ENCODE results near the gene MRPL55. TPM values are rescaled to one million over a fixed set of nuclear protein-coding genes. Genes with fewer than 3 reads are reported as not detected.

Gene MRPL55
- total RNA-seq, 1 donor from 2014 or later = 82.8 TPM

DNA sequence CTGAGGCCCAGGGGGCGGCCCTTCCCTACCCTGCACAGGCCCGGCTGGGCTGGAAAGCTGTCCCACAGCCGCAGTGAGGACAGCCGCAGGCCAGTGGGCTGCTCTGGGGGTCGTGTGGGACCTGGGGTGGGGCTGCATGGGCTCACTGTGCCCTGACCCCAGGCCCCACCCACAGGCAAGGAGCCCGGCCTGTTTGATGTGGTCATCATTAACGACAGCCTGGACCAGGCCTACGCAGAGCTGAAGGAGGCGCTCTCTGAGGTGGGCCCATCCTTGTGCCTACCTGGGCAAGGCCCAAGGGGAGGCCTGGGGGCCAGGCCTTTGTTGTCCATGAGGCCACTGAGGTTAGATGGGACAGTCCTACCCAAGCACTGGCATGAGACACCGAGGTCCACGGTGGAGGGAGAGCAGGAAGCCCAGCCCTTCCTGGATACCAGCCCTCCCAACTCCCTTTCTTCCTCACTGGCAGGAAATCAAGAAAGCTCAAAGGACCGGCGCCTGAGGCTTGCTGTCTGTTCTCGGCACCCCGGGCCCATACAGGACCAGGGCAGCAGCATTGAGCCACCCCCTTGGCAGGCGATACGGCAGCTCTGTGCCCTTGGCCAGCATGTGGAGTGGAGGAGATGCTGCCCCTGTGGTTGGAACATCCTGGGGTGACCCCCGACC lies 39.2 kb upstream of the MRPL55 start:
- DNase-seq (ENCODE audit: low read depth) = no peak

DNA sequence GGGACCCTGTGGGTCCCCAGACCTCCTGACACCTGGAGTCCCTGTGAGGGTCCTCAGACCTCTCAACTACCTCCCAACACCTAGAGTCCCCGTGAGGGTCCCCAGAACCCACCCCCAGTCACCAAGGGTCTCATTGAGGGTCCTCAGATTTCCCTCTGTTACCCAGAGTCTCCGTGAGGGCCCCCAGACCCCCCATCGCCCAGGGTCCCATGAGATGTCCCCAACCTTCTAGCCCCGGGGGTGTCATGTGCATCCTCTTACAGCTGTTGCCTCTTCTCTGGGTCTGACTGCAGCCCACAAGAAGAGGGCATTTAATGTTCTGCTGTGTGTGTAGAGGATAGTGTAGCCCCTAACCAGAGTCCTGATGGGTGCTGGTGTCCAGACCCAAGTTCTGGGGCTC lies 38.7 kb upstream of the MRPL55 start:
- no peak for DNase-seq (ENCODE audit: low read depth)

DNA sequence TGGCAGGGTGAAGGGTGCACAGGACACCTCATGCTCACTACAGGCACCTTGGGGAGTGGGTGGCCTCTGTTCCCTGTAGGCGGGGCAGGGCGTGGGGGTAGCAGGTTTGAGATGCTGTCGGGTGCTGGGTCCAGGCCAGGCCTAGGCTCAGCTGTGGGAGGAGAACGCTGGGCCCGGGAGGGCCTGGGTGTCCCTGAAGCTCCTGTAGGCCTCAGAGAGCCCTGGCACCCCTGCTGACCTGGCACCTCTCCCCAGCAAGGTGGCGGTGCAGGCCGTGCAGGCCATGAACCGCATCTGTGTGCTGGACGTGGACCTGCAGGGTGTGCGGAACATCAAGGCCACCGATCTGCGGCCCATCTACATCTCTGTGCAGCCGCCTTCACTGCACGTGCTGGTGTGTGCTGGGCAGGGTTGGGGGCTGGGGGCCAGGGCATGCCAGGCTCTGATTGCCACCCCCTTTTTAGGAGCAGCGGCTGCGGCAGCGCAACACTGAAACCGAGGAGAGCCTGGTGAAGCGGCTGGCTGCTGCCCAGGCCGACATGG lies 38.1 kb upstream of the MRPL55 start:
- no peak for DNase-seq (ENCODE audit: low read depth)

DNA sequence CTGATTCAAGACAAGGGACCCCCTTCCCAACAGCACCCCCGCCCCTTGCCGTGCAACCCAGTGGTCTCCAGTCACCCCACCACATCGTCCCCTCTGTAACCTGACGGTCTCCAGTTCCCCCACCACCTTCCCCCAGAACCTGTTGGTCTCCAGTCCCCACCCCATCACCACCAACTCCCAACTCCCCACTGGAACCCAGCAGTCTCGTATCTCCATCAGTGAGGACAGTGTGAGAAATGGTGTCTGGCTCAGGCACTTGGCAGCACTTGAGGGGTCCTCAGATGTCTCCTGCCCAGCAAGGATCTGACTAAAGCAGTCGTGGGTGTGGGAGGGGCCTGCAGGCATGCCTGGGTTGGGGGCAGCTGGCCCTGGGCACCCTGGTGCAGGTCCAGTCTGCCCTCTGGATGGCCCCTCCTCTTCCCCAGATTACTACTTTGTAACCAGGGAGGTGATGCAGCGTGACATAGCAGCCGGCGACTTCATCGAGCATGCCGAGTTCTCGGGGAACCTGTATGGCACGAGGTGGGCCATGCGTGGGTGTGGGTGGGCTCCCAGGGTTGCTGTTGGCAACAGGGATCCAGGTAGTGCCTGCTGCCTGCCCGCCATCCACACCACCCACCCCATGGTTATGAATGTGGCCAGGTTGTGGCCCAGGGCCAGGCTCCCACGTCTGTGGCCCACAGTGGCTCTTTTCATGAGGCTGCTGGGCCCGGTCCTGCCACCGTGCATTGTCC lies 37.5 kb upstream of the MRPL55 start:
- no peak for DNase-seq (ENCODE audit: low read depth)

DNA sequence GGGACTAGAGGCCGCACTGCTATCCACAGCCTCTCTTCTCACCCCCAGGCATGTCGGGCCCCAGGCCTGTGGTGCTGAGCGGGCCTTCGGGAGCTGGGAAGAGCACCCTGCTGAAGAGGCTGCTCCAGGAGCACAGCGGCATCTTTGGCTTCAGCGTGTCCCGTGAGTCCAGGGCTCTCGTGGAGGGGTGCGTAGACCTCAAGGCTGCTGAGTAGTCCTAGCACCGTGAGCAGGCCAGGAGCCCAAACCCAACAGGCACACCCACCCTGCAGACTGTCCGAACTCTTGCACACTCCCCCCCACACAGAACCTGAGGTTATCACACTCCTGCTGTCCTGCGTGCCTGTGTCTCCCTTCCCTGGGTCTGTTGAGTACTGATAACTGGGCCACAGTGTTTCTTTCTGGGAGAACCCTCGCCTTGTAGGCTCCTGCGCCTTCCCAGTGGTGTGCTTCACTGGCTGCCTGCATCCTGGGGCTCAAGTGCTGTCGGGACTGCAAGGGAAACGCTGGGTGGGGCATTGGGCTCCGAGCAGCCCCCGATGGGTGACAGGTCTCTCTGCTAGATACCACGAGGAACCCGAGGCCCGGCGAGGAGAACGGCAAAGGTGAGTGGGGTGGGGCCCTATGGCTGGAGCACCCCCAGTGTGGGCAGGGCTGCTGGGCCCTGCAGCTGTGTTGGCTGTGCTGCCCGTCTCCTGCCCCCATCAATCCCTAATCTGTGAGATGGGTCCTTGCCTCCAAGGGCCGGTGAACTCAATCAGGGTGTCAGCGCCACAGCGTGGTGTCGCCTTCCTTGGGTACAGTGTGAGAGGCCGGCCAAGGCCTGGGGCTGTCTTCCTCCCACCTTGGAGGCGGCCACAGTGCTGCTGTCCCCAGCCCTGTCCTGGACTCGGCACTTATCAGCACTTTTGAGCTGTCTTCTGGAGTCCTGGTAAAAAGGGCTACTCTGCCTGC lies 36.6 kb upstream of the MRPL55 start:
- DNase-seq (ENCODE audit: low read depth) = no peak

DNA sequence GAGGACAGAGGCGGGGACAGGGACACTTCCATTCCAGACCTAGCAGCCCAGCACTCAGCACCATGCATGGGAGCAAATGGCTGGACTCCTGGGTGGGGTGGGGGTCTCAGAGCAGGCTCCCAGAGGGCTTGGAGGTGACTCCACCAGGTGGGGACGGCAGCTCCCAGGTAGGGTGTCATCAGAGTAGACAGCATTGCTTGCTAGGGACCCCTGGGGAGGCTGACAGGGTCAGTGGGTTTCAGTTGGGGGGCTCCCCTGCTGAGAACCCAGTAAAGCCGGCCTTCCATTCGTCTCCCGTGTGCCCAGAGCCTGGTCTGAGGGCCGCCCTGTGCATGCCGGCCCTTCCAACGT lies 35.9 kb upstream of the MRPL55 start:
- DNase-seq (ENCODE audit: low read depth) = no peak

DNA sequence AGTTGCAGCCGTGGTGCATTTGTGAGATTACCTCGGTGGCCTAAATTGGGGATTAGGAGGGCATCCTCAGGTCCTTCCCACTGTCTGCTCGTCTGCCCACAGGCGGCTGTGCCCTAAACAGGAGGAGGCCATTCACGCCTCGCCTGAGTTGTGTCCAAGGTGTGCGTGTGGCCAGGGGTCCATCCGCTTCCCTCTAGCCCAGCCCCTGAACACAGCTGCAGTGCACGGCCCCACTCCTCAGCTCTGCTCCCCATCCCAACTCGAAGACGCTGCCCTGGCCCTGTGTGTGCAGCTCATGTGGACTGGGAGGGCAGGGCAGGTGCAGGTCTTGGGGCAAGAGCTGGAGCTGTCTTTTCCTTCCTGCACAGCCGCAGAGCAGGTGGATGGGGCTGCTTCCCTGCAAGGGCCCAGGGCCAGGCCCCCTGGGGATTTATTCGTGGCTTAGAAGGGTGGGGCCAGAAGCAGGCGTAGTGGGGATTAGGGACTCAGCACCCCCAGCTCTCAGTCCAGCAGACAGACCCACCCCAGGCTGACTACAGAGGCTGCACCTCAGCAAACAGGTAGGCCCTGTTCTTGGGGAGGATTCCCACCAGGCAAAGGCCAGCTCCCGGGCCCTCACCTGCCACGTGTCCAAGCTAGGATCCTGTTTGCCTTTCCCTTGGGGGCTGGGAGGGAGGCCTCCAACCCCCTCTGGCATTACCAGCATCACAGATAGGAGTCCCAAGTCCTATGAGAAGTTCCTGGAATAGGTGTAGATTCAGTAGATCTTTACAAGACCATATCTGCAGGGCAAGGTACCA lies 35.3 kb upstream of the MRPL55 start:
- no peak for DNase-seq (ENCODE audit: low read depth)

DNA sequence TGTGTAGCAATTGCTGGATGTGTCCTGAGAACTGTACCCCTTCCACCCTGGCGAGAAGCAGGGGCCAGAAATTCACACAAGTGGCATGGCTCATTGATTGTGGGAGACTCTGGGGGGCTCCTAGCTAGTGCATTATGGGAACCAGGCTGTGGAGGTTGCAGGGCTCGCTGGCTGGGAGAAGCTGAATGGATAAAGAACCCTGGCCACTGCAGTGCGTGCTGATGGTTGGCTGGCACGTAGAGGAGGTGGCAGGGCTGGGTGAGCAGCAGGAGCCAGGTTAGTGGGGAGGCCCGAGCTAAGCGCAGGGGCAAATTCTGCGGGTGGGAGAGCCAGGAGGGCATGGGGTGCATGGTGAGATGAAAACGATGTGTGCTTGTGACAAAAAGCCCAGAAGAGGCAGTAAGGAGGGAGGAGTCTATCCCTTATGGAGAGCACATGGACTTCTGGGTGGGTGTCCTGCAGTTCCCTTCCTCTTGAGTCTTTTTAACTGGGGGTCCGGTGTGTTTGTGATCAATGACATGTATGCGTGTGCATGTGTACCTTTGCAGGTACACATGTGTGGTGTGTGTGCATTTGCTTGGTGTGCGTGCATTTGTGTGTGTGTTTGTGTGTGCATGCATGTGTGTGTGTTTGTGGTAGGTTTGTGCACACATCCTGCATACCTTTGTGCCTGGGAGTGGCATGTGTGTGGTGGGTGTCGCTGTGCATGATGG lies 34.5 kb upstream of the MRPL55 start:
- DNase-seq (ENCODE audit: low read depth) = no peak

DNA sequence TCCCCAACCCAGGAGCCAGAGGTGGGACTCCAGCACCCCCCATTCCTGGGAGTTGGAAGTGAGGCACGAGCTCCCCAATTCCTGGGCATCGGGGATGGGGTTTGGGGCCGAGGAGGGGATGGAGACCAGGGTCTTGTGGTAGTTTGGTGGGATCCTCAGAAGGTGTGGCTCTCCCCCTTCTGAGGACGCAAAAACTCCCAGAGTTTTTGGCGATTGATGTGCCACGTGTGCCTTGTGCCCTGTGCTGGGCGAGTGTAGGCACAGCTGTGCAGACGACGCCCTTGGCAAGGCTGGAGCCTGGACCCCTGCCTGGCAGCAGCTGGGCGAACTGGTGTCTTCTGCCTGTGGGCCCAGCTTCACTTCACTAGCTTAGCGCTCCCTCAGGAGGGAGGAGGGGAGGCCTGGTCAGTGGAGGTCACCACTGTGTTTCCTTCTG lies 33.6 kb upstream of the MRPL55 start:
- peak; percentile 65 for DNase-seq (ENCODE audit: low read depth)

DNA sequence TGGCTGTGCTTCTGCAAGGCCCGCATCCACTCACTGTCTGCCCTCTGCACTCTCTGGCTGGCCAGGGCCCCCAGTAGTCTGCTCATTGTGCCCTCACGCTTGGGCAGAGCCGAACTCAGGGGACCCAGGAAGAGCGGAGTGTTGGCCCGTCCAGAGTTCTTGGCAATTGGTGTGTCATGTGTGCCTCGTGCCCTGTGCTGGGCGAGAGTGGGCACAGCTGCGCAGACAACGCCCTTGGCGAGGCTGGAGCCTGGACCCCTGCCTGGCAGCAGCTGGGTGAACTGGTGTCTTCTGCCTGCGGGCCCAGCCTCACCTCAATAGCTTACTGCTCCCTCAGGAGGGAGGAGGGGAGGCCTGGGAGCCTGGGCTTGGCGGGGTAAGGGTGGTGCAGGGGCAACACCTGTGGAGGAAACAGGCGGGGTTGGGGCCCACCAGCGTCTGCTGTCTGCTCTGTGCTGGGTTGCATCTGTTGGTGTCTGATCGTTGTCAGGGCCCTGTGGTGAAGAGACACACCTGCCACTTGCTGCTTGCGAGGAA lies 33.1 kb upstream of the MRPL55 start:
- DNase-seq (ENCODE audit: low read depth) = peak; percentile 79

DNA sequence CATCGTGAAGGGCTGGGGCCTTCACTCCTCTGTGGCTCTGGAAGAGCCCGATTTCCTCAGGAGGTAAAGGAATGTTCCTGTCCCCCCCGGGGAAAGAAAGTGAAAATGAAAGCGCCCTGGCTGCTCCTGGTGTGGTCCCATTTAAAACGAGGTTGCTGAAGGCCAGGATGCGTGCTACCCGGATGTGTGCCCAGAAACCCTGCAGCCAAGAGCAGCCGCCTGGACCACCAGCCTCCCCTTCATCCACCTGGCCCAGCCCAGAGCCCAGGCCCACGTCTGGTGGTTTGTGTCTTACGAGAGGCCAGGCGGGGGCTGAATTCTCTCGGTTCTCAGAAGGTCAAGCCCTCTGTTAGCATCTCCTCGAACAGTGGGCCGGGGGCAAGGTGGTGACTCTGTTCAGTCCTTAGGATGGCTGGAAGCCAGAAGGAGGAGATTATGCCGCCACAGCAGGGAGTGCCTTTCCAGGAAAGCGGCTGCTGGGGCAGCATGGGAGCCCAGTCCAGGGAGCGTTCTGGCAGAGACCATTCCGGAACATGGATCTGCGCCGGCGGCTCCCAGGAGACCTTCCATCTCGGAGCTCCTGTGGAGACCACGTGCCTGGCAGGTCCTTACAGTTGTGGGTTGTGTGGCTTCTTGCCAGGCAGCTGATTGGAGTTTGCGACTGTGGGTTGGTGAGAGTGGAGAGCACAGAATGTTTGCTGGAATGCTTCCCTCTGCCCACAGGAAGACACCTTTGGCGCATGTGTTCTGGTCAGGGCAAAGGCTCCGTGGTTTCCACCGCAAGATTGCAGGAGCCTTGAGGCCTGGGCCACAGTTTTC lies 32.3 kb upstream of the MRPL55 start:
- DNase-seq (ENCODE audit: low read depth) = peak; percentile 98

DNA sequence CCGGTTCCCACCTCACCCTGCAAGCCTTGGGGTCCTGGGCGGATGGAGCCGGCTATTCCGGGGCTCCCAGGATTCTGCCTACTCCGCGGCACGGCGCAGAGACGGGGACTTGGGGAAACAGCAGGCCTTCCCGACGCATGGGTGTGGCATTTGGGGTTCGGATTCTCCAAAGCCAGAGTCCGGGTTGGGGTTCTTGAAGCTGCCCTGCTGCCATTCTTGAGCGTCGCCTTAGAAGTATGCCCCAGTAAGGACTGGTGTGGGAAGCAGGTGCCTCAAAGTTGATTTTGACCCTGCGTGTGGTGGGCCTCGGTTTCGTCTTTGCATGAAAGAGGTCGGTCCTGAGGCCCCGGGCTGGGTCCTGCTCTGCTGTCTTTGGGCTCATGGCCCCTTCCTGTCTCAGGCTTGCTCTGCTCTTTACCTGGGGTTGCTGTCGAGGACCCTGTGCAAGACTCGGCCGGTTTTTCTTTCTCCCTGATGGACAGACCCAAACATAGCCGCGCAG lies 31.7 kb upstream of the MRPL55 start:
- DNase-seq (ENCODE audit: low read depth) = no peak

DNA sequence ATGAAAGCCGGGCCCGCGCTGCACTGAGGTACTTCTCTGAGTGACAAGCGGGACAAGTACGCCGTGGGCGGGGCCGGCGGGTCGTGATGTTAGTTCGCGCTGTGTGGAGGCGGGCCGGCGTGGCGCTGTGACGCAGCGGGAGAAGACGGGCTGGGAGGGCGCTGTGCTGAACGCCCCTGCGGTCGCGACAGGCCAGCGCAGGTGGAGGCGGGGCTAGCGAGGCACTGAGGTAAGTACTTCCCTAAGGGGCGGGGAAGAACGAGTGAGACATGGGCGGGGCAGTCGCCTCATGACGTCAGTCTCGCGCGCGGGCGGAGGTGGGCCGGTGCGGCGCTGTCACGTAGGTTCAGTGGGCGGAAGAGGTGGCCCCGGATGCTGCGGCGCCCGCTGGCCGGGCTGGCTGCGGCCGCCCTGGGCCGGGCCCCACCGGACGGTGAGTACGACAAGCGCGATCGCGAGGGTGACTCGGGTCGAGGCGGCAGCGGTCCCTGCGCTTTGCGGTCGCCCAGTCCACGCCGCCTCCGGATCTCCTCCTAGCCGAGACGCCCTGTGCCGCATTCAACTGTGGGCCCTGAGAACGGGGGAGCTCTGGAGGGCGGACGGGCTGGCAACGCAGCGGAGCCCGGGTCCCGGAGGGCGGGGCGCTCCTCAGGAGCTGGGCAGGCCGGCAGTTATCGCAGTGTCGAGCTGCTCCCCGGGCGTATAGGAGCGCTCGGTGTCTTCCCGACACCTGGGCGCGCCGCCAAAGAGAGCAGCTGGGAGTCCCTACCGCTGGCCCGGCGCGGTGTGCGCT lies 31.0 kb upstream of the MRPL55 start, which contains the start of gene GUK1:
Gene GUK1 (plus strand): TSS at position 349 of the 793 bp plus-strand sequence. CDS start 24 bp downstream, at position 373.
- DNase-seq (ENCODE audit: low read depth) = peak; percentile 97

DNA sequence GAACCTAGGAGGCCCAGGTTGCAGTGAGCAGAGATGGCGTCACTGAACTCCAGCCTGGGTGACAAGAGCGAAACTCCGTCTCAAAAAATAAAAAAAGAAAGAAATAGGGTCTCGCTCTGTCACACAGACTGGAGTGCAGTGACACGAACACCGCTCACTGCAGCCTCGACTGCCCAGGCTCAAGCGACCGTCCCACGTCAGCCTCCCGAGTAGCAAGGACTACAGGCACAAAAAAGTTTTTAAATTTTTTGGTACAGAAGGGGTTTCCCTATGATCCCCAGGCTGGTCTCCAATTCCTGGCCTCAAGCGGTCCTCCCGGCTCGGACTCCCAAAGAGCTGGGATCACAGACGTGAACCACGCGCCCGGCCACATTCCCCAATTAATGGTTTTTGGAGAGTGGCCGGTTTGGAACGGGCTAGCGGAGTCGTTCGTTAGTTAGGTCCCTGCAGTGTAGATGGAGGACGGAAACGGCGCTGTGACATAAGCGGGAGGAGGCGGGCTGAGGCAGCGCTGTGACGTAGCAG lies 30.4 kb upstream of the MRPL55 start:
- DNase-seq (ENCODE audit: low read depth) = no peak

DNA sequence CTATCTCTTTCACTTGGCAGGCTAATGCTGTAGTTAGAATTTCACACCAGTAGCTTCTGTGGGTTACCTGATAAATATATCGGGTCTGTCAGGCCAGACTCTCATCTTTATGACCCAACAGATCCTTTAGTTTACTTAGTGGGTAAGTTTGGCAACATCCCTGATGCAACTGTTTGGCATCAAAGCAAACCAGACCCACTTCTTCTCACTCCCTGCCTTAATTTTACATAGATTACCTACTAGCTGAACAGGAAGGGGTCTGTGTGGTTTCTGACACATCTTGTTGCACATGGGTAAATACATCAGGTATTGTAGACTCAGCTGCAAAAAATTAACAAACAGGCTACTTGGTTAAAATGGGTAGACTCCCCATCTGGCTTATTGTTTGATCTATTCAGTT lies 27.8 kb upstream of the MRPL55 start:
- no peak for DNase-seq (ENCODE audit: low read depth)

DNA sequence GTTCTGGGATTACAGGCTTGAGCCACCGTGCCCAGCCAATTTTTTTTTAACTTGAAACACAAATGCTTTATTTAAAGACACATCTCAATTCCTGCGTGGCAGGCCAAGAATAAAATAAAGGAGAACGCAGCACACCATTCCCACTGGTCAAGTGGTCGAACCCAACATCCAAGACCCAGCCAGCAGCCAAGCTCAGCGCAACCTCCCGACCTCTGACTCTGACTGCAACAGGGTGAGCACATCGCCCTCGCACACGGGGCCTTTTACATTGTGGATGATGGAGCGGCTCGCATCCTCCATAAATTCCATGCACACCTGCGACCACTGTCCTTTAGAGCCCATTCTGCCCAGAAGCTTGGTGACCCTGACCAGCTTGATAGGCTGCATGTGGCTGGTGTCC lies 25.5 kb upstream of the MRPL55 start:
- no peak for DNase-seq (ENCODE audit: low read depth)

DNA sequence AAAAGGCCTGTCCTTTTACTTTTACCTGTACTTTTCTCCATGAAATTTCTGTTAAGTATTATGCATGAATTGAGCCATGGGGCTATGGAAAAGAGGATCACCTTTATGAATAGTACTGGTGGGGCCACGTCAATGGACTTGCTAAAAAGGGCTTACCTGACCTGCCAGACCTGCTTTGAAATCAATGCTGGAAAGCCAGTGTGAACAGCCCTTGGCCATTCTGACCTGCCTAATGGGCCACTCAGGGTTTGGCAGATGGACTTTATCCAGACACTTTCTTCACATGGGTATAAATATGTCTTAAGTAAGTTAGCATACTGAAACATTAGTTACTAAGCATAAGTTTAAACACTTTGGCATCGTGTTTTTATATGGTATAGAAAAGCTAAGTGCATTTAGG lies 22.7 kb upstream of the MRPL55 start:
- DNase-seq (ENCODE audit: low read depth) = no peak

DNA sequence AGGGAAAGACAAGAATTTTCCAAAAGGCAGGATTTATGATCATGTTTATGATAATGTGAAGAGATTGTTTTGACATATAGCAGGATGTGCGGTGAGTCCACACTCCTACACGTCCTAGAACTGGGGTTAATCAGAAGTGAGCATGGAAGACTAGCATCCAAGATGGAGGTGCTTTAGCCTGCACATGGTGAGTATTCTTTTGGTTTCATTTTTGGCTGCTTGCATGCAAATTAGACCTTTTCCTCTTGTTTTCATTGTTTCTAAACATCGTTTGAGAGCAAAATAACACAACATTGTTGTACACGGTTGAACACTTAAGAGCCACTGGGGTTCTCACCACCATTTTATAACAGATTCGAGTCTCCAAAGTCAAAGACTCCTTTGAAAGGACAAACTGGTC lies 16.1 kb upstream of the MRPL55 start:
- DNase-seq (ENCODE audit: low read depth) = no peak
